OCI-LY1 (cell line): Measurements from ENCODE around the gene MRPS31.

Experiments used
- H2AFZ ChIP-seq: fragments of 200-600 bp; sonication (generic), shearing (Covaris generic); 2 replicates; pipeline ENCODE4 v1.6.0; 2014; ENCODE audit warnings: antibody characterized with exemption, mild to moderate bottlenecking, low read length
- H3F3A ChIP-seq: fragments of 200-600 bp; sonication (generic), shearing (Covaris generic); 2 replicates; pipeline ENCODE4 v1.6.0; 2014; ENCODE audit warnings: mild to moderate bottlenecking, antibody characterized with exemption, low read length, moderate library complexity; ENCODE audit not compliant: insufficient read depth
- H3K27ac ChIP-seq: fragments of 200-600 bp; sonication (generic); 2 replicates; pipeline ENCODE4 v1.5.1; 2014; ENCODE audit warnings: low read length, mixed run types, mild to moderate bottlenecking, low read depth; ENCODE audit not compliant: poor library complexity, severe bottlenecking
- H3K27me3 ChIP-seq: fragments of 200-600 bp; sonication (generic); 2 replicates; pipeline ENCODE4 v1.6.0; 2014; ENCODE audit warnings: antibody characterized with exemption, mild to moderate bottlenecking, low read length, moderate library complexity; ENCODE audit not compliant: insufficient read depth
- H3K36me3 ChIP-seq: fragments of 200-600 bp; sonication (generic); 2 replicates; pipeline ENCODE4 v1.6.1; 2014; ENCODE audit warnings: mild to moderate bottlenecking, antibody characterized with exemption, low read length, moderate library complexity, mixed read lengths; ENCODE audit not compliant: insufficient read depth
- H3K4me1 ChIP-seq: fragments of 200-600 bp; sonication (generic); 2 replicates; pipeline ENCODE4 v1.5.1; 2014; ENCODE audit warnings: mild to moderate bottlenecking, low read length, moderate library complexity; ENCODE audit not compliant: insufficient read depth, severe bottlenecking
- H3K4me2 ChIP-seq: fragments of 200-600 bp; sonication (generic), shearing (Covaris generic); 2 replicates; pipeline ENCODE4 v1.6.1; 2014; ENCODE audit warnings: low read length
- H3K4me3 ChIP-seq: fragments of 200-600 bp; sonication (generic); 2 replicates; pipeline ENCODE4 v1.5.1; 2014; ENCODE audit warnings: low read length, low read depth, mild to moderate bottlenecking, mixed read lengths; ENCODE audit not compliant: poor library complexity, severe bottlenecking
- H3K79me2 ChIP-seq: fragments of 200-600 bp; shearing (Covaris generic); 2 replicates; pipeline ENCODE4 v1.6.1; 2016; ENCODE audit warnings: mixed run types, low read length, mixed read lengths; ENCODE audit not compliant: insufficient read depth
- H3K9ac ChIP-seq: fragments of 200-600 bp; sonication (generic), shearing (Covaris generic); 2 replicates; pipeline ENCODE4 v1.6.1; 2014; ENCODE audit warnings: mild to moderate bottlenecking, low read length, mixed read lengths
- H3K9me2 ChIP-seq: fragments of 200-600 bp; sonication (generic), shearing (Covaris generic); 2 replicates; pipeline ENCODE4 v1.6.1; 2014; ENCODE audit warnings: low read depth, mild to moderate bottlenecking, low read length, mixed read lengths
- H3K9me3 ChIP-seq: fragments of 200-600 bp; shearing (Covaris generic); 2 replicates; pipeline ENCODE4 v1.6.1; 2014; ENCODE audit warnings: low read length, mixed read lengths
- H4K20me1 ChIP-seq: fragments of 200-600 bp; sonication (generic), shearing (Covaris generic); 2 replicates; pipeline ENCODE4 v1.6.0; 2016; ENCODE audit warnings: mild to moderate bottlenecking, low read length; ENCODE audit not compliant: insufficient read depth
- CTCF ChIP-seq: fragments of 200-600 bp; sonication (generic), shearing (Covaris generic); IDR thresholded peaks from 2 replicates; pipeline ENCODE4 v1.5.1; 2017; ENCODE audit warnings: mild to moderate bottlenecking, antibody characterized with exemption, low read length, moderate library complexity, mixed read lengths
- EZH2 ChIP-seq: fragments of 200-600 bp; sonication (generic), shearing (Covaris generic); IDR thresholded peaks from 2 replicates; pipeline ENCODE4 v1.8.0; 2017; ENCODE audit warnings: borderline replicate concordance, mixed run types, mild to moderate bottlenecking, antibody characterized with exemption, low read length, moderate library complexity, mixed read lengths

Gene MRPS31

GRCh38 chr13:40814803-40815202 lies 43.8 kb upstream of the MRPS31 start:
- H3K27me3 ChIP-seq: no peaks in the 10 kb centered on the region
- no peaks in the 10 kb centered on the region for H3K9me3 ChIP-seq
- peaks cover 16% of the 10 kb centered on the region for H3K36me3 ChIP-seq
- no peak overlapping the region for H2AFZ ChIP-seq
- no peak overlapping the region for H3K4me3 ChIP-seq
- no peak overlapping the region for H3K27ac ChIP-seq
- H3K9me2 ChIP-seq: no peaks in the 10 kb centered on the region
- H3K4me1 ChIP-seq: peaks cover 4% of the 10 kb centered on the region
- no peaks in the 10 kb centered on the region for H4K20me1 ChIP-seq
- TF ChIP-seq CTCF (no peak), EZH2 (no peak)
- no peak overlapping the region for H3K9ac ChIP-seq
- no peaks in the 10 kb centered on the region for H3F3A ChIP-seq
- no peak overlapping the region for H3K4me2 ChIP-seq
- no peaks in the 10 kb centered on the region for H3K79me2 ChIP-seq

- Histone ChIP-seq H4K20me1 (no peaks in the 10 kb centered on the region), H3F3A (no peaks in the 10 kb centered on the region), H3K79me2 (no peaks in the 10 kb centered on the region), H3K27me3 (no peaks in the 10 kb centered on the region), H3K4me1 (peaks cover 4% of the 10 kb centered on the region), H3K36me3 (peaks cover 23% of the 10 kb centered on the region), H3K9me2 (no peaks in the 10 kb centered on the region), H3K4me2 (no peak overlapping the region), H2AFZ (no peak overlapping the region), H3K9me3 (no peaks in the 10 kb centered on the region), H3K9ac (no peak overlapping the region), H3K4me3 (no peak overlapping the region), H3K27ac (no peak overlapping the region)
- TF ChIP-seq CTCF (peak; percentile 78), EZH2 (no peak)
Measured at GRCh38 chr13:40813667-40814454, 42.9 kb upstream of the MRPS31 start.

GRCh38 chr13:40812724-40813445 lies 41.9 kb upstream of the MRPS31 start:
- TF ChIP-seq CTCF: no peak
- TF ChIP-seq EZH2: no peak
- Histone ChIP-seq H3F3A (no peaks in the 10 kb centered on the region), H3K27ac (peak overlapping the region; percentile 14), H2AFZ (no peak overlapping the region), H3K36me3 (peaks cover 32% of the 10 kb centered on the region), H3K4me2 (no peak overlapping the region), H3K9ac (no peak overlapping the region), H3K9me3 (no peaks in the 10 kb centered on the region), H3K4me3 (no peak overlapping the region), H3K79me2 (no peaks in the 10 kb centered on the region), H3K9me2 (no peaks in the 10 kb centered on the region), H4K20me1 (no peaks in the 10 kb centered on the region), H3K27me3 (no peaks in the 10 kb centered on the region), H3K4me1 (peaks cover 4% of the 10 kb centered on the region)
